ENCODE data around the gene ARCN1.

- TF ChIP-seq NR4A1 (CRISPR knock-in tag; IDR thresholded peaks at IDR 0.05) (no peak), NR4A1 (tag; IDR thresholded peaks at IDR 0.05) (no peak), ZNF561 (CRISPR knock-in tag; conservative IDR thresholded peaks at IDR 0.05) (no peak)
These were observed 47.3 kb upstream of the ARCN1 start for GRCh38 chr11:118524757-118525470.

All from K562 (cell line).